Activated naive CD8-positive, alpha-beta T cell treated with anti-CD3 and anti-CD28 coated beads, Interleukin-2, amount 10 ng/mL, durations not matched to agents 7 days and 5 days (primary cell): ENCODE results near the gene SGIP1. TPM values are rescaled to one million over a fixed set of nuclear protein-coding genes. Genes with fewer than 3 reads are reported as not detected.

Experiments used
- ATAC-seq: fragments of 150-1000 bp; cut with Tn5 transposase; one replicate; pipeline ENCODE4 v1.10.0; 2021; ENCODE audit warnings: low read depth, moderate library complexity
- POLR2A ChIA-PET: fragments of 350-600 bp; sonication (Branson Sonifier 250); formaldehyde crosslinking; loops from one replicate; lab custom pipeline; 2021; ENCODE audit warnings: antibody characterized with exemption; lab: Charles Lee
- DNase-seq: peaks from one replicate; pipeline ENCODE4 v3.0.0; 2021
- H3K27ac Mint-ChIP-seq: one replicate; pipeline ENCODE4 v1.8.0; 2022; ENCODE audit warnings: mild to moderate bottlenecking, mixed read lengths
- H3K27me3 Mint-ChIP-seq: one replicate; pipeline ENCODE4 v1.8.0; 2022; ENCODE audit warnings: mild to moderate bottlenecking, moderate library complexity, mixed read lengths
- H3K36me3 Mint-ChIP-seq: one replicate; pipeline ENCODE4 v1.8.0; 2021; ENCODE audit warnings: mild to moderate bottlenecking, mixed read lengths
- H3K4me1 Mint-ChIP-seq: one replicate; pipeline ENCODE4 v1.8.0; 2021; ENCODE audit warnings: mixed read lengths
- H3K4me3 Mint-ChIP-seq: one replicate; pipeline ENCODE4 v1.8.0; 2022; ENCODE audit warnings: mild to moderate bottlenecking, moderate library complexity, mixed read lengths
- H3K9me3 Mint-ChIP-seq: one replicate; pipeline ENCODE4 v1.8.0; 2021; ENCODE audit warnings: mixed read lengths
- total RNA-seq, 2 experiments: library from RNA; stranded (reverse); gene quantifications; one replicate each; pipeline ENCODE4 v1.2.3, GENCODE V29; 2021

Gene SGIP1
- total RNA-seq, 2 experiments from 2014 or later, result not detected

GRCh38 chr1:66527686-66528085, 6.3 kb upstream of the SGIP1 start:
- no peak overlapping the region for H3K4me3 Mint-ChIP-seq
- no peak for DNase-seq

GRCh38 chr1:66528580-66528979, 5.4 kb upstream of the SGIP1 start:
- no peak overlapping the region for H3K4me3 Mint-ChIP-seq
- peaks cover 30% of the 10 kb centered on the region for H3K27me3 Mint-ChIP-seq
- no peaks in the 10 kb centered on the region for H3K36me3 Mint-ChIP-seq
- H3K27ac Mint-ChIP-seq, result no peak overlapping the region
- POLR2A ChIA-PET, result no interaction called here
- H3K9me3 Mint-ChIP-seq, result no peaks in the 10 kb centered on the region
- H3K4me1 Mint-ChIP-seq, result peaks cover 9% of the 10 kb centered on the region
- no peak for DNase-seq
- ATAC-seq, result no peak

More at GRCh38 chr1:66527686-66528085, 6.3 kb upstream of the SGIP1 start:
- H3K4me1 Mint-ChIP-seq, result peaks cover 3% of the 10 kb centered on the region
- H3K9me3 Mint-ChIP-seq, result no peaks in the 10 kb centered on the region
- H3K36me3 Mint-ChIP-seq, result no peaks in the 10 kb centered on the region
- POLR2A ChIA-PET, result no interaction called here
- no peak overlapping the region for H3K27ac Mint-ChIP-seq
- H3K27me3 Mint-ChIP-seq, result peaks cover 23% of the 10 kb centered on the region
- no peak for ATAC-seq

- H3K36me3 Mint-ChIP-seq, result no peaks in the 10 kb centered on the region
- ATAC-seq (no peak), DNase-seq (no peak)
- no peaks in the 10 kb centered on the region for H3K9me3 Mint-ChIP-seq
- POLR2A ChIA-PET, result interaction anchor here (0.7 kb wide), 1 partner anchor 90 kb away, joined by 3 read pairs; no protein-coding TSS in a partner anchor
- H3K27ac Mint-ChIP-seq, result no peak overlapping the region
- peaks cover 9% of the 10 kb centered on the region for H3K4me1 Mint-ChIP-seq
- H3K4me3 Mint-ChIP-seq, result peak overlapping the region; percentile 28
- peaks cover 50% of the 10 kb centered on the region for H3K27me3 Mint-ChIP-seq
These were observed 1.7 kb upstream of the SGIP1 start for GRCh38 chr1:66532214-66532613.

- Mint-ChIP-seq H3K36me3 (no peaks in the 10 kb centered on the region), H3K9me3 (no peaks in the 10 kb centered on the region), H3K27ac (no peak overlapping the region), H3K4me1 (peaks cover 9% of the 10 kb centered on the region), H3K4me3 (peak overlapping the region; percentile 76), H3K27me3 (peaks cover 50% of the 10 kb centered on the region)
- POLR2A ChIA-PET, result no interaction called here
- ATAC-seq (peak; percentile 72), DNase-seq (peak; percentile 37)
These were observed 862 bp upstream of the SGIP1 start for GRCh38 chr1:66532798-66533783.

- Mint-ChIP-seq H3K9me3 (no peaks in the 10 kb centered on the region), H3K27ac (no peak overlapping the region), H3K36me3 (no peaks in the 10 kb centered on the region), H3K4me3 (no peak overlapping the region), H3K27me3 (peaks cover 49% of the 10 kb centered on the region), H3K4me1 (peaks cover 9% of the 10 kb centered on the region)
- DNase-seq (no peak), ATAC-seq (no peak)
- POLR2A ChIA-PET, result no interaction called here
These were observed 1.1 kb downstream of the SGIP1 start for GRCh38 chr1:66535061-66535460.

- H3K36me3 Mint-ChIP-seq, result no peaks in the 10 kb centered on the region
- POLR2A ChIA-PET, result no interaction called here
- no peak for DNase-seq
- H3K27me3 Mint-ChIP-seq, result peaks cover 48% of the 10 kb centered on the region
- H3K4me1 Mint-ChIP-seq, result peaks cover 9% of the 10 kb centered on the region
- no peaks in the 10 kb centered on the region for H3K9me3 Mint-ChIP-seq
- ATAC-seq, result no peak
- no peak overlapping the region for H3K27ac Mint-ChIP-seq
- H3K4me3 Mint-ChIP-seq, result no peak overlapping the region
These were observed 1.9 kb downstream of the SGIP1 start for GRCh38 chr1:66535853-66536252.

GRCh38 chr1:66537718-66538117, 3.8 kb downstream of the SGIP1 start:
- no peaks in the 10 kb centered on the region for H3K9me3 Mint-ChIP-seq
- no peaks in the 10 kb centered on the region for H3K36me3 Mint-ChIP-seq
- POLR2A ChIA-PET, result no interaction called here
- H3K27me3 Mint-ChIP-seq, result peaks cover 35% of the 10 kb centered on the region
- no peak overlapping the region for H3K27ac Mint-ChIP-seq
- no peak for DNase-seq
- ATAC-seq, result no peak
- no peak overlapping the region for H3K4me3 Mint-ChIP-seq
- H3K4me1 Mint-ChIP-seq, result peaks cover 5% of the 10 kb centered on the region

GRCh38 chr1:66539491-66539890, 5.5 kb downstream of the SGIP1 start:
- Mint-ChIP-seq H3K4me1 (no peaks in the 10 kb centered on the region), H3K4me3 (no peak overlapping the region), H3K27me3 (peaks cover 20% of the 10 kb centered on the region), H3K36me3 (no peaks in the 10 kb centered on the region), H3K27ac (no peak overlapping the region), H3K9me3 (no peaks in the 10 kb centered on the region)
- ATAC-seq, result no peak
- no peak for DNase-seq
- POLR2A ChIA-PET, result no interaction called here

GRCh38 chr1:66540434-66541032, 6.6 kb downstream of the SGIP1 start:
- Mint-ChIP-seq H3K9me3 (no peaks in the 10 kb centered on the region), H3K27me3 (peaks cover 9% of the 10 kb centered on the region), H3K36me3 (no peaks in the 10 kb centered on the region), H3K27ac (no peak overlapping the region), H3K4me3 (no peak overlapping the region), H3K4me1 (no peaks in the 10 kb centered on the region)
- ATAC-seq (no peak), DNase-seq (no peak)
- POLR2A ChIA-PET, result no interaction called here

- no peak for DNase-seq
- POLR2A ChIA-PET, result no interaction called here
- no peaks in the 10 kb centered on the region for H3K9me3 Mint-ChIP-seq
- no peaks in the 10 kb centered on the region for H3K36me3 Mint-ChIP-seq
- H3K4me1 Mint-ChIP-seq, result no peaks in the 10 kb centered on the region
- H3K27me3 Mint-ChIP-seq, result peaks cover 9% of the 10 kb centered on the region
- no peak for ATAC-seq
- no peak overlapping the region for H3K4me3 Mint-ChIP-seq
- no peak overlapping the region for H3K27ac Mint-ChIP-seq
These were observed 8.4 kb downstream of the SGIP1 start for GRCh38 chr1:66542314-66542713.

- Mint-ChIP-seq H3K4me3 (no peak overlapping the region), H3K9me3 (no peaks in the 10 kb centered on the region), H3K4me1 (no peaks in the 10 kb centered on the region), H3K36me3 (no peaks in the 10 kb centered on the region), H3K27me3 (peaks cover 11% of the 10 kb centered on the region), H3K27ac (no peak overlapping the region)
- DNase-seq, result no peak
- POLR2A ChIA-PET, result no interaction called here
- ATAC-seq, result no peak
These were observed 9.1 kb downstream of the SGIP1 start for GRCh38 chr1:66542811-66543767.

GRCh38 chr1:66546047-66546810, 12.3 kb downstream of the SGIP1 start:
- Mint-ChIP-seq H3K4me3 (no peak overlapping the region), H3K36me3 (no peaks in the 10 kb centered on the region), H3K9me3 (no peaks in the 10 kb centered on the region), H3K27me3 (peaks cover 5% of the 10 kb centered on the region), H3K4me1 (no peaks in the 10 kb centered on the region), H3K27ac (no peak overlapping the region)
- ATAC-seq, result no peak
- no peak for DNase-seq
- POLR2A ChIA-PET, result no interaction called here
